A549 (cell line): Measurements from ENCODE around the gene C1orf94. TPM values are rescaled to one million over a fixed set of nuclear protein-coding genes. Genes with fewer than 3 reads are reported as not detected.

Experiments used
- ATAC-seq, 2 experiments: fragments of 200-7000 bp in 1 of 2; fragments of >200 bp in 1 of 2; cut with Nextera tagmentation in 1 of 2; cut with Tn5 transposase in 1 of 2; 3 replicates each; pipeline versions ENCODE4 v1.8.0 to v1.9.1; 2018 to 2020; ENCODE audit warnings: mild to moderate bottlenecking in 1 of 2, moderate library complexity in 1 of 2
- CTCF ChIA-PET: fragments of 300-600 bp; sonication (Branson Sonifier 250); formaldehyde crosslinking; extraction: SDS; loops from one replicate; lab custom pipeline; 2021; ENCODE audit warnings: antibody characterized with exemption, inconsistent platforms; lab: Yijun Ruan, JAX
- POLR2A ChIA-PET: fragments of 350-600 bp; formaldehyde crosslinking; extraction: SDS; loops from one replicate; lab custom pipeline; 2021; ENCODE audit warnings: antibody characterized with exemption, inconsistent platforms; lab: Yijun Ruan, JAX
- DNase-seq, 2 experiments: peaks; one replicate each; pipeline versions ENCODE4 v3.0.0 to v3.0.0-alpha.2; 2011 to 2016; ENCODE audit warnings: low read depth in 1 of 2, low spot score in 1 of 2
- FAIRE-seq: peaks from 2 replicates; lab custom pipeline; 2011; peaks lifted over from hg19 to GRCh38; lab: Jason Lieb, UNC
- H3K27ac ChIP-seq, 2 experiments: fragments of >200 bp; sonication (Bioruptor Twin); formaldehyde crosslinking; 3 replicates each; pipeline ENCODE4 v1.5.1; 2016 to 2017
- H3K4me1 ChIP-seq: fragments of >200 bp; sonication (Bioruptor Twin); formaldehyde crosslinking; 3 replicates; pipeline ENCODE4 v1.6.1; 2016
- H3K4me2 ChIP-seq: fragments of >200 bp; sonication (Bioruptor Twin); formaldehyde crosslinking; 3 replicates; pipeline ENCODE4 v1.6.1; 2016
- H3K4me3 ChIP-seq: fragments of >200 bp; sonication (Bioruptor Twin); formaldehyde crosslinking; 3 replicates; pipeline ENCODE4 v1.5.1; 2016
- H3K9me3 ChIP-seq: fragments of >200 bp; sonication (Bioruptor Twin); formaldehyde crosslinking; 3 replicates; pipeline ENCODE4 v1.6.1; 2016
- BHLHE40 ChIP-seq: IDR thresholded peaks from 2 replicates; pipeline ENCODE4 v1.6.1; 2012; ENCODE audit warnings: low read depth, low read length, inconsistent platforms
- CHD2 ChIP-seq: fragments of 150-350 bp; IDR thresholded peaks from 2 replicates; pipeline ENCODE4 v1.6.1; 2014; ENCODE audit warnings: low read length; ENCODE audit not compliant: partially characterized antibody
- CHD4 ChIP-seq: fragments of 200-600 bp; sonication (generic); IDR thresholded peaks from 2 replicates; pipeline ENCODE4 v1.6.1; 2016; ENCODE audit warnings: antibody characterized with exemption, mild to moderate bottlenecking, borderline replicate concordance
- E2F6 ChIP-seq: IDR thresholded peaks from 2 replicates; pipeline ENCODE4 v1.6.1; 2012; ENCODE audit warnings: low read depth, borderline replicate concordance
- EHMT2 ChIP-seq: fragments of 200-600 bp; sonication (generic); IDR thresholded peaks from 2 replicates; pipeline ENCODE4 v1.6.1; 2016; ENCODE audit warnings: antibody characterized with exemption, low read depth, mild to moderate bottlenecking, moderate library complexity
- ELK1 ChIP-seq: fragments of 150-350 bp; IDR thresholded peaks from 2 replicates; pipeline ENCODE4 v1.6.1; 2014; ENCODE audit warnings: low read depth, mild to moderate bottlenecking, low read length
- EP300 ChIP-seq, 2 experiments: fragments of >200 bp; sonication (Bioruptor Twin); formaldehyde crosslinking; IDR thresholded peaks; 2 replicates in 1 of 2; 3 replicates in 1 of 2; pipeline ENCODE4 v1.6.1; 2016 to 2017
- FOXS1 ChIP-seq: fragments of 250-450 bp; sonication (Bioruptor Pico); IDR thresholded peaks from 2 replicates; pipeline ENCODE4 v1.5.0; 2020; ENCODE audit warnings: mild to moderate bottlenecking, moderate library complexity
- GATA3 ChIP-seq: IDR thresholded peaks from 2 replicates; pipeline ENCODE4 v1.6.1; 2012; ENCODE audit warnings: borderline replicate concordance
- HDAC2 ChIP-seq: fragments of 200-600 bp; sonication (generic); IDR thresholded peaks from 2 replicates; pipeline ENCODE4 v1.6.1; 2016
- HES2 ChIP-seq: fragments of >200 bp; sonication (Bioruptor Twin); formaldehyde crosslinking; IDR thresholded peaks from 2 replicates; pipeline ENCODE4 v1.6.1; 2016
- HEYL ChIP-seq: fragments of 250-450 bp; sonication (Bioruptor Pico); IDR thresholded peaks from 2 replicates; pipeline ENCODE4 v1.8.0; 2021; ENCODE audit warnings: mild to moderate bottlenecking, moderate library complexity
- HOXA7 ChIP-seq: fragments of 250-450 bp; sonication (Bioruptor Pico); IDR thresholded peaks from 2 replicates; pipeline ENCODE4 v1.5.0; 2020; ENCODE audit warnings: mild to moderate bottlenecking, moderate library complexity
- MAFK ChIP-seq: fragments of 450-650 bp; IDR thresholded peaks from 2 replicates; pipeline ENCODE4 v1.6.1; 2014; ENCODE audit not compliant: partially characterized antibody
- MAZ ChIP-seq: fragments of 150-350 bp; IDR thresholded peaks from 2 replicates; pipeline ENCODE4 v1.6.1; 2014; ENCODE audit warnings: antibody characterized with exemption, low read depth, low read length, borderline replicate concordance
- MYC ChIP-seq: IDR thresholded peaks from 2 replicates; pipeline ENCODE4 v1.6.1; 2012; ENCODE audit warnings: mild to moderate bottlenecking, inconsistent platforms, low read length, improper control_type of control experiment, borderline replicate concordance
- NFE2L2 ChIP-seq: fragments of 150-350 bp; conservative IDR thresholded peaks from 2 replicates; pipeline ENCODE4 v1.6.1; 2014; ENCODE audit warnings: low read length
- NR3C1 ChIP-seq: fragments of >200 bp; sonication (Bioruptor Twin); formaldehyde crosslinking; IDR thresholded peaks from 3 replicates; pipeline ENCODE4 v1.6.1; 2017
- PBX3 ChIP-seq: IDR thresholded peaks from 2 replicates; pipeline ENCODE4 v1.6.1; 2012
- RARB ChIP-seq: fragments of 250-450 bp; sonication (Bioruptor Pico); IDR thresholded peaks from 2 replicates; pipeline ENCODE4 v1.8.0; 2021; ENCODE audit warnings: mild to moderate bottlenecking, moderate library complexity
- RCOR1 ChIP-seq: fragments of 150-350 bp; IDR thresholded peaks from 2 replicates; pipeline ENCODE4 v1.6.1; 2014; ENCODE audit warnings: antibody characterized with exemption, low read length, low read depth
- REST ChIP-seq: fragments of 200-600 bp; sonication (generic); IDR thresholded peaks from 2 replicates; pipeline ENCODE4 v1.6.1; 2016; ENCODE audit warnings: antibody characterized with exemption, mild to moderate bottlenecking, moderate library complexity
- SMC3 ChIP-seq: fragments of >200 bp; sonication (Bioruptor Twin); formaldehyde crosslinking; IDR thresholded peaks from 3 replicates; pipeline ENCODE4 v1.6.1; 2018; ENCODE audit warnings: inconsistent platforms
- TP53 ChIP-seq: fragments of 250-450 bp; sonication (Bioruptor Pico); IDR thresholded peaks from 2 replicates; pipeline ENCODE4 v1.5.0; 2021; ENCODE audit warnings: mild to moderate bottlenecking, moderate library complexity
- ZC3H11A ChIP-seq: fragments of 450-650 bp; IDR thresholded peaks from 2 replicates; pipeline ENCODE4 v1.6.1; 2014; ENCODE audit warnings: antibody characterized with exemption, mild to moderate bottlenecking
- ZFP36 ChIP-seq: fragments of 450-650 bp; IDR thresholded peaks from 2 replicates; pipeline ENCODE4 v1.6.1; 2014; ENCODE audit warnings: borderline replicate concordance; ENCODE audit not compliant: partially characterized antibody
- ZSCAN20 ChIP-seq: fragments of 250-450 bp; sonication (Bioruptor Pico); IDR thresholded peaks from 2 replicates; pipeline ENCODE4 v1.8.0; 2022; ENCODE audit warnings: mild to moderate bottlenecking, moderate library complexity
- WGBS: methylation state at CpG from one replicate; pipeline ENCODE4 v1.1.6; 2017; ENCODE audit errors: missing lambda C conversion rate; 5-methylcytosine and 5-hydroxymethylcytosine counted together
- polyA plus RNA-seq, 4 experiments: library from polyadenylated mRNA; depleted of rRNA in 3 of 4; stranded (reverse); fragments of >200 nt; fragmentation: RNase III in 1 of 4; extraction: RNeasy Plus Mini Kit Qiagen cat#74134 plus additional on column Dnase treatment in 1 of 4; gene quantifications; 2 replicates in 3 of 4; 3 replicates in 1 of 4; pipeline ENCODE4 v1.2.3, GENCODE V29; 2011 to 2017

C1orf94 gene
- polyA plus RNA-seq, 2 of the 4 experiments (the other 2 are of a cell fraction), result not detected

- ChIA-PET CTCF (no interaction called here), POLR2A (no interaction called here)
- no peak for TF ChIP-seq ZC3H11A
- TF ChIP-seq HDAC2, result no peak
- TF ChIP-seq E2F6, result no peak
- no peak for TF ChIP-seq PBX3
- no peak for TF ChIP-seq GATA3
- TF ChIP-seq TP53, result no peak
- TF ChIP-seq MYC, result no peak
- no peak for TF ChIP-seq EHMT2
- TF ChIP-seq ZFP36, result no peak
- no peak for TF ChIP-seq EP300 (IDR thresholded peaks at IDR 0.05)
- TF ChIP-seq CHD4, result no peak
- TF ChIP-seq RARB (CRISPR knock-in tag), result no peak
- TF ChIP-seq MAFK, result no peak
- TF ChIP-seq REST, result no peak
- TF ChIP-seq HES2, result no peak
- TF ChIP-seq RCOR1, result no peak
- no peak for TF ChIP-seq CHD2
- no peak for TF ChIP-seq FOXS1 (CRISPR knock-in tag)
- no peak for TF ChIP-seq SMC3
- no peak for TF ChIP-seq NFE2L2
- ATAC-seq (no peak), FAIRE-seq (no peak), DNase-seq (no peak)
- H3K9me3 ChIP-seq, result no peaks in the 10 kb centered on the region
- H3K4me3 ChIP-seq, result no peak overlapping the region
- H3K4me2 ChIP-seq, result no peak overlapping the region
- peaks cover 13% of the 10 kb centered on the region; the same call in 2 of the 3 replicates for H3K4me1 ChIP-seq
- no peak overlapping the region for H3K27ac ChIP-seq
- WGBS, result 17% methylated on average over 3 of the region's 27 CpGs
Observed at GRCh38 chr1:34166191-34166624, 10.5 kb upstream of the C1orf94 start.

- CTCF ChIA-PET, result no interaction called here
Observed at GRCh38 chr1:34166625-34167361, 9.9 kb upstream of the C1orf94 start.

More at GRCh38 chr1:34166625-34167361, 9.9 kb upstream of the C1orf94 start:
- no CpG with 5 or more reads among the region's 24 CpGs for WGBS
- Histone ChIP-seq H3K9me3 (no peaks in the 10 kb centered on the region), H3K4me1 (peaks cover 13% of the 10 kb centered on the region; the same call in 2 of the 3 replicates), H3K4me2 (no peak overlapping the region), H3K4me3 (no peak overlapping the region), H3K27ac (no peak overlapping the region)
- FAIRE-seq (no peak), ATAC-seq (no peak), DNase-seq (no peak)
- TF ChIP-seq NR3C1 (no peak), RARB (CRISPR knock-in tag) (no peak), BHLHE40 (no peak), MYC (no peak), E2F6 (no peak), EHMT2 (no peak), HDAC2 (no peak), NFE2L2 (no peak), ZSCAN20 (CRISPR knock-in tag) (no peak), HEYL (no peak), MAZ (no peak), ELK1 (no peak), ZFP36 (no peak), HOXA7 (CRISPR knock-in tag) (no peak)
- POLR2A ChIA-PET, result no interaction called here
